Ureter (tissue), 1 donor: ENCODE data around the gene ELMOD3. TPM values are rescaled to one million over a fixed set of nuclear protein-coding genes. Genes with fewer than 3 reads are reported as not detected.
"Not testable (repeated sequence)": the region's sequence is repeated elsewhere in the genome, so short reads cannot be mapped to it uniquely, and the experiment has no call there.

ENCODE experiments used
- DNase-seq: peaks from one replicate; pipeline ENCODE4 v3.0.0-alpha.2; 2020; ENCODE audit warnings: low spot score
- total RNA-seq: library from RNA; stranded (reverse); gene quantifications from one replicate; pipeline ENCODE4 v1.2.4, GENCODE V29; 2023
- donor health status: DM: yes; HTN: yes; CAD: no.

Gene ELMOD3
- 23.3 TPM for total RNA-seq

DNA sequence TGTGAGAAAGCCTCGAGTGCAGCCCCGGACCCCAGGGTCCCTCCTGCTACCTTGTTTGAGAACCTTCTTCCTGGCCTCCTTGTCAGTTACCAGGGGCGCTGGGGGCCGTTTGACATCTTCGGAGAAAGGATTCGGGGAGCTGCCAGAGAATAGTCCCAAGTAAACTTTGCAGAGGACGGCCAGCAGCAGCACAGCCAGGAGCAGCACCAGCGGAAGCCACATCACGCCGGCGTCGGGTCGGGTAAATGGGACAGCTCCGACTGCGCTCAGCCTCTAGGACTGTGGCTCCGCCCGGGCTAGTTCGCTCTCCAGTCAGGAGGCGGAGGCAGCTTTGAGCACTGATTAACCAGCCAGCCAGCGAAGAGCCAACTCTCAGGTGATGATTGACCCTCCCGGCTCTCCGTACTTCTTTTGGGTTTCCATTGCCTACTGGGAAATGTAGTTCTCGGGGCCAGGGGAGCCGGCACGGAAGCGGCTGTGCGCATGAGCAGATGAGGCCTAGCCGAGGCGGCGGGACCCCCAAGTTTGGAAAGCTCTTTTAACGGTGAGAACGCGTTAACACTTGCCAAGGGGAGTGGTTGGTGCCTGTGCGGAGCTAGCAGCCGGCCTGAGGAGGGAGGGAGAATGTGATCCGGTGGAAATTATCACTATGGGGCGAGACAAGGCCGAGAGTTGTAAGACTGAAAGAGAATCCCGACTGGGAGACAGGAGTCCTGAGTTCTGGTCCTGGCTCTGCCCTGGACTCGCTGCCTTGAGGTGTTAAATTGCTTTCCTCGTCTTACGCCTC lies at the start of gene ELMOD3, which contains the start of gene RETSAT:
TSS of gene ELMOD3 (plus strand) at position 484 of the 787 bp plus-strand sequence. CDS start 2,430 bp downstream, outside the sequence.
TSS of gene RETSAT (minus strand) at position 243 of the 787 bp plus-strand sequence. CDS start at position 222, 21 bp downstream.
- peak; percentile 99 for DNase-seq

GRCh38 chr2:85307527-85307897 lies 47.1 kb upstream of the ELMOD3 start:
- no peak for DNase-seq

DNA sequence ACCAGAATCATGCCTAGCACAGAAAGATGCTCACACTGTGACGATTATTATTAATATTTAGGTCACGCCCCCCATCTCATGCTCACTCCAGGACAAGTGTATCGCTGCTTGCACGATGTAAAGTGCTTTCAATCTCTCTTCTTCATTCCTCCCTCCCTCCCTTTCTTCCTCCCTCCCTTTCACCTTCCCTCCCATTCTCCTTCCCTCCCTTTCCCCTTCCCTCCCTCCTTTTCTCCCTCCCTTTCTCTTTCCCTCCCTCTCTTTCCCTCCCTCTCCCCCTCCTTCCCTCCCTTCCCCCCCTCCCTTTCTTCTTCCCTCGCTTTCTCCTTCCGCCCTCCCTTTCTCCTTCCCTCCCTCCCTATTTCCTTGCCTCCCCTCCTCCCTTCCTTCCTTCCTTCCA lies 46.4 kb upstream of the ELMOD3 start:
- no peak for DNase-seq

GRCh38 chr2:85308896-85309555 lies 45.5 kb upstream of the ELMOD3 start:
- peak; percentile 65 for DNase-seq

- no peak for DNase-seq
Measured at GRCh38 chr2:85309699-85310321, 44.8 kb upstream of the ELMOD3 start.

GRCh38 chr2:85310330-85310729 lies 44.2 kb upstream of the ELMOD3 start:
- DNase-seq: no peak

GRCh38 chr2:85312404-85312803 lies 42.2 kb upstream of the ELMOD3 start:
- DNase-seq: no peak

- no peak for DNase-seq
Measured at GRCh38 chr2:85314884-85315242, 39.7 kb upstream of the ELMOD3 start.

- not testable (repeated sequence) for DNase-seq
Measured at GRCh38 chr2:85315921-85316320, 38.6 kb upstream of the ELMOD3 start.

- DNase-seq: no peak
Measured at GRCh38 chr2:85318222-85319074, 36.1 kb upstream of the ELMOD3 start.

DNA sequence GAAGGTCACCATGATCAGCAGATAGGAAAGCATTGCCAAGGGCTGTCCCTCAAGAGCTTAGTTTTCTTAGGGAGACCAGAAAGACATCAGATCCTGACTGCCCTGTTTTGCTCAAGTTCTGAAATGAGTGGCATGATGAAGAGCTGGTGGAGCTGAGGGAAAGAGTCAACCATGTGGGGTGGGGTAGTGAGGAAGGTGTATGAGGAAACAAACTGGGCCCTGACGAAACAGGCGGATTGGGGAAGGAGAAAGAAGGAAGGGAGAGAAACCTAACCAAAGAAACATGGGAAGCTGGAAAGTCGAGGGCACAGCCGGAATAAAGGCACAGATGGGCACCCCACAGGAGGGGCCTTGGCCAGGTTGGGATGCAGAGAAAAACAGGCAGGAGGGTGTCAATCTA lies 34.8 kb upstream of the ELMOD3 start:
- DNase-seq: no peak

- no peak for DNase-seq
Measured at GRCh38 chr2:85323351-85323987, 31.1 kb upstream of the ELMOD3 start.

- not testable (repeated sequence) for DNase-seq
Measured at GRCh38 chr2:85323988-85324367, 30.6 kb upstream of the ELMOD3 start.

DNA sequence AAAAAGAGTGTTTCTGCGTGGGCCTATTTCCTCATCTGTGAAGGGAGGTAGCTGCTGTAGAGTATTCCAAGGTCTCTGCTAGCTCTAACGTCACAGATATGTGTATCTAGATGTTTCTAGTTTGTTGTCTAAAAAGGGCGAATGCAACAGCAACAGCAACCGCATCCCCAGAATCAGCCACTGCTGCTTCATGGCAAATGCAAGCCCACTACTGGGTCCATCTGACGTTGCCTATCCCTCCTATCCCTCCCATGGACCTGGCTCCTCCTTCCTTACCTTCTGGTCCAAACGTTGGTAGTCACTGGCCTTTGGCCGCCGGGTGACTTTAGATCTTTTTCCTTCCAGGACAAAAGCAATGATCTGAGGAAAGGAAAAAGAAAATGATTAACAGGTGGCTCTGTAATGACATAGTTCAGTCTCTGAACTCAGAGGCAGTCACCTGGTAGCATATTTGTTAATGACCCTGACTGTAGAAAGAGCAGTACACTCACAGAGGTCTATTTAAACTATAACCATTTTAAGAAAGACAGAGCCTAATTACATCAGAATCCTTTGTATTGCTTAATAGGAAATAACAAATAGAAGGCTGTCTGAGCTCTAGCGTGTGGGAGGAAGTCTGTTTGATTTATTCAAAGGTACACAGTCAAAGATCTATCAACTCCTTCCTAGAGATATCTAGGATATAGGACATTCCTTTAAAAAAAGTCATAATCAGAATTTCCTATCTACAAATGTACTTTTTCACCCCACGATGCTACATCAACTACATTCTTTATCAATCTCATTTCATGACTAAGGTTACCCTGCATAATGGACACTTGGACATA lies 29.7 kb upstream of the ELMOD3 start:
- no peak for DNase-seq

- DNase-seq: no peak
Measured at GRCh38 chr2:85325466-85325811, 29.1 kb upstream of the ELMOD3 start.

GRCh38 chr2:85326406-85327159 lies 28.0 kb upstream of the ELMOD3 start:
- DNase-seq: no peak

DNA sequence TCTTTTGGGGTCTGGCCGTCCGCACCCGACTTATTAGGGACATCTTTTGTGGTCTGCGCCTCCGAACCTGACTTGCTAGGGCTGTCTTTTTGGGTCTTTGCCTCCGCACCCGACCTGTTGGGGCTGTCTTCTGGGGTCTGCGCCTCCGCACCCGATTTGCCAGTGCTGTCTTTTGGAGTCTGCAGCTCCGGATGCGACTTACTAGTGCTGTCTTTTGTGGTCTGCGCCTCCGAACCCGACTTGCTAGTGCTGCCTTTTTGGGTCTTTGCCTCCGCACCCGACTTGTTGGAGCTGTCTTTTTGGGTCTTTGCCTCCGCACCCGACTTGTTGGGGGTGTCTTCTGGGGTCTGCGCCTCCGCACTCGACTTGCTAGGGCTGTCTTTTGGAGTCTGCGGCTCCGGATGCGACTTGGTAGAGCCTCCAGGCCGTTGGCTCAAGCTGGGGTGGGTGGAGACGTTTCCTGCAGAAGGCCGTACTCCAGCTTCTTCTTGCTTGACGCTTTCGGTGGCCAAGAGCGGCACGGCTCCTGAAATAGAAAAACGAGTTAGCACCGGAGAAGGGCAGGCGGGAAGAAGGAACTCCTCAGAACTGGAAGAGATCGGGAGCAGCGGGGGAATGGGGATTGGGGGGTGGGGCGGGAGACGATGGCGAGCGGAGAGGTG lies 27.3 kb upstream of the ELMOD3 start:
- peak; percentile 70 for DNase-seq

DNA sequence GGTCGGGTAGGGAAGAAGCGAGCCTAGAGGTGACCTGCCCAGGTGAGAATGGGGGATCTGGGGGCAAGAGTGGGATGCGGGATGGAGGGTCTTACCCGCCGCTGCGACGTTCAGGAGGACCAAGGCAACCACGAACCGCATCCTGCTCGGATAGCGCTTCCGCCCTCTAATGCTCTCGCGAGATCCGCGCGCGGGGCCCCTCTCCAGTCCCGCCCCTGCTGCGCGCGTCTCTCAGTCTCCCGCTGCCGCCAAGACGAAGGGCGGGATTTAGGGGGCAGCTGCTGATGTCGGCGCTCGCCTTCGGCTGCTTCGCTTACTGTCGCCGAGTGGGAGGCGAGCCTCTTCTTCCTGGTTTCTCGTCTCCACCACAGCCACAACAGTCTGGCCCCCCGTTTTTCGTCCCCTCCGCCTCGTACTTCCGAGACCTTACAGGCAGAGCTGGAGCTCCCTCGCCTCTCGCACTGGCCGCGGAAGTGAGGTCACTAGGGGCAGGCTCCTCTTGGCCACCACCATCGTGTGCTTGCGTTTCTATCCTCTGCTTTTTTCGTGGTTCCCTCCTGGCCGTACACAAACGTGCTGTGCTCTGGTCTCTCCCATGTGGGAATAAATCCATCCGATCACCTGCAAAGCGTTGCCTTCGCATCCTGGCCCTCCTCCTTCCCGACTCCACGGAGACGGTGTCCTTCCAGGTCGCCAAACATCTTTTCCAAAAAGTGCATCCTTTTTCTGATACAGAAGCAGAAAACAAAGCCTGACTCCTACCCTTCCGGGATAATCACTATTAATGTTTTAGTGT lies 26.5 kb upstream of the ELMOD3 start, which contains the start of gene TGOLN2:
TSS of gene TGOLN2 (minus strand) at position 168 of the 796 bp plus-strand sequence. CDS start at position 141, 27 bp downstream.
- DNase-seq: peak; percentile 94
